GM20000 (cell line): ENCODE results near the gene AIF1L.

Experiments used
- DNase-seq: peaks from one replicate; pipeline ENCODE4 v3.0.0; 2012; ENCODE audit warnings: low spot score
- TF ChIP-seq, protein P1 (sequence below): IDR thresholded peaks from 2 replicates; pipeline ENCODE4 v1.5.1; 2012; ENCODE audit warnings: mild to moderate bottlenecking, control low read depth; ENCODE audit errors: extremely low read depth, missing control alignments

AIF1L gene

GRCh38 chr9:131117762-131118145, 21.4 kb downstream of the AIF1L start:
- DNase-seq: no peak
- TF ChIP-seq, protein P1, sequence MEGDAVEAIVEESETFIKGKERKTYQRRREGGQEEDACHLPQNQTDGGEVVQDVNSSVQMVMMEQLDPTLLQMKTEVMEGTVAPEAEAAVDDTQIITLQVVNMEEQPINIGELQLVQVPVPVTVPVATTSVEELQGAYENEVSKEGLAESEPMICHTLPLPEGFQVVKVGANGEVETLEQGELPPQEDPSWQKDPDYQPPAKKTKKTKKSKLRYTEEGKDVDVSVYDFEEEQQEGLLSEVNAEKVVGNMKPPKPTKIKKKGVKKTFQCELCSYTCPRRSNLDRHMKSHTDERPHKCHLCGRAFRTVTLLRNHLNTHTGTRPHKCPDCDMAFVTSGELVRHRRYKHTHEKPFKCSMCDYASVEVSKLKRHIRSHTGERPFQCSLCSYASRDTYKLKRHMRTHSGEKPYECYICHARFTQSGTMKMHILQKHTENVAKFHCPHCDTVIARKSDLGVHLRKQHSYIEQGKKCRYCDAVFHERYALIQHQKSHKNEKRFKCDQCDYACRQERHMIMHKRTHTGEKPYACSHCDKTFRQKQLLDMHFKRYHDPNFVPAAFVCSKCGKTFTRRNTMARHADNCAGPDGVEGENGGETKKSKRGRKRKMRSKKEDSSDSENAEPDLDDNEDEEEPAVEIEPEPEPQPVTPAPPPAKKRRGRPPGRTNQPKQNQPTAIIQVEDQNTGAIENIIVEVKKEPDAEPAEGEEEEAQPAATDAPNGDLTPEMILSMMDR: no peak

- TF ChIP-seq, protein P1: no peak
These were observed 23.3 kb downstream of the AIF1L start for GRCh38 chr9:131119600-131119999.

GRCh38 chr9:131120620-131121228, 24.4 kb downstream of the AIF1L start:
- no peak for DNase-seq
- TF ChIP-seq, protein P1: no peak

More at GRCh38 chr9:131119600-131119999, 23.3 kb downstream of the AIF1L start:
- no peak for DNase-seq

- TF ChIP-seq, protein P1: no peak
- DNase-seq: no peak
These were observed 25.0 kb downstream of the AIF1L start for GRCh38 chr9:131121346-131121745.

- DNase-seq: no peak
- TF ChIP-seq, protein P1: no peak
These were observed 25.8 kb downstream of the AIF1L start for GRCh38 chr9:131122158-131122557.

- no peak for DNase-seq
- TF ChIP-seq, protein P1: no peak
These were observed 28.6 kb downstream of the AIF1L start for GRCh38 chr9:131125038-131125287.

DNA sequence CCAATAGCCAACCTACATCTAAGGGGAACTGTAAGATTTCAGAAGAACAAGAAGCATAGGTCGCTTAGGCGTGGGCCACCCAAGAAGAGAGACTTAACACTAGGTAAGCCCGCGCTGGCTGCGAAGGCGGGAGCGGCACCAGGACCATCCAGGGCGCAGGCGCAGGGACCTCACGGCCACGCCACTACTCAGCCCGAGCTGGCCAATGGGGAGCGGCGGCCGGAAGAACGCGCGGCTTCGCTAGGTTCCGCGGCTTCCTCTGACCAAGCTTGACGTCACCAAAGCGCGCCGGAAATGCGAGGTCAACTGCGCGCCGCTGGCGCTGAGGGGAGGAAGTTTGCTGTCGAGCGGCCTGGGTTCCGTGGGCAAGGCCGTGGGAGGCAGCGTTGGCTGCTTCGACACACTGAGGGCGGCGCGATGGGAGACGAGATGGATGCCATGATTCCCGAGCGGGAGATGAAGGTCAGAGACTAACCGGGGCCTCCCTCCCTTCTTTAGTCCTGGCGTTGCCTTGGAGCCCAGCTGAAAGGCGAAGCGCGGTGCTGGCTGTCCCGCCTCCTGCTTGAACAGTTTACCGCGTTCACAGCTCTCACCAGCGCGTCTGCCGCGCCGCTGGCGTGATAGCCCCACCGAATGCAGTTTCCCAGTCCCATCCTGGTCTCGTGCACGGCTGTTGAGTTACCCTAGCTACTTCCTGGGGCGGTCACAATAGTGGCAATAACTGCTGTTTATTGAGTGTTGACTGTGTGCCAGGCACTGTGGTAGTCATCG, 29.1 kb downstream of the AIF1L start, which contains the start of gene NUP214:
NUP214 (plus strand) TSS at position 299 of the 771 bp plus-strand sequence; CDS start at position 418, 119 bp downstream.
- peak; percentile 97 for DNase-seq
- TF ChIP-seq, protein P1: no peak
